ENCODE measurements around the gene ADK.

The ADK gene

GRCh38 chr10:74262856-74263255 lies 111.8 kb downstream of the ADK start:
- Histone ChIP-seq H3K4me3 (replicated peaks; ENCODE audit: insufficient read depth, low read length) (no peak overlapping the region), H3K27ac (replicated peaks) (no peak overlapping the region), H3K27me3 (ENCODE audit: insufficient read depth, poor library complexity, severe bottlenecking) (no peaks in the 10 kb centered on the region)
- no peak for TF ChIP-seq POLR2AphosphoS5 (IDR thresholded peaks at IDR 0.05; ENCODE audit: low read depth)
- no peak for TF ChIP-seq CTCF (IDR thresholded peaks at IDR 0.05; ENCODE audit: insufficient read depth, low read length)
- TF ChIP-seq REST (IDR thresholded peaks at IDR 0.05; ENCODE audit: insufficient replicate concordance, low read depth) = no peak
- TF ChIP-seq GABPA (IDR thresholded peaks at IDR 0.05; ENCODE audit: low read depth) = no peak
- TF ChIP-seq SPI1 (IDR thresholded peaks at IDR 0.05; ENCODE audit: borderline replicate concordance, low read depth) = no peak
- no peak for DNase-seq (ENCODE audit: low read depth in 1 of 2, low spot score in 1 of 2)

GRCh38 chr10:74263996-74264395 lies 113.0 kb downstream of the ADK start:
- no peak overlapping the region for H3K27ac ChIP-seq (replicated peaks)
- H3K27me3 ChIP-seq (ENCODE audit: insufficient read depth, poor library complexity, severe bottlenecking) = no peaks in the 10 kb centered on the region
- TF ChIP-seq CTCF (IDR thresholded peaks at IDR 0.05; ENCODE audit: insufficient read depth, low read length) (no peak), SPI1 (IDR thresholded peaks at IDR 0.05; ENCODE audit: borderline replicate concordance, low read depth) (no peak), GABPA (IDR thresholded peaks at IDR 0.05; ENCODE audit: low read depth) (no peak), REST (IDR thresholded peaks at IDR 0.05; ENCODE audit: insufficient replicate concordance, low read depth) (no peak), POLR2AphosphoS5 (IDR thresholded peaks at IDR 0.05; ENCODE audit: low read depth) (no peak)
- H3K4me3 ChIP-seq (replicated peaks; ENCODE audit: insufficient read depth, low read length) = no peak overlapping the region
- DNase-seq (ENCODE audit: low read depth in 1 of 2, low spot score in 1 of 2) = no peak

- Histone ChIP-seq H3K27ac (replicated peaks) (no peak overlapping the region), H3K27me3 (ENCODE audit: insufficient read depth, poor library complexity, severe bottlenecking) (no peaks in the 10 kb centered on the region), H3K4me3 (replicated peaks; ENCODE audit: insufficient read depth, low read length) (no peak overlapping the region)
- DNase-seq (ENCODE audit: low read depth in 1 of 2, low spot score in 1 of 2) = no peak
- TF ChIP-seq REST (IDR thresholded peaks at IDR 0.05; ENCODE audit: insufficient replicate concordance, low read depth) (no peak), CTCF (IDR thresholded peaks at IDR 0.05; ENCODE audit: insufficient read depth, low read length) (no peak), SPI1 (IDR thresholded peaks at IDR 0.05; ENCODE audit: borderline replicate concordance, low read depth) (no peak), POLR2AphosphoS5 (IDR thresholded peaks at IDR 0.05; ENCODE audit: low read depth) (no peak), GABPA (IDR thresholded peaks at IDR 0.05; ENCODE audit: low read depth) (no peak)
These were observed 121.3 kb downstream of the ADK start for GRCh38 chr10:74272288-74272687.

Data from HL-60 (cell line).